ENCODE results near the gene NINJ2.
"Not testable (repeated sequence)": the region's sequence is repeated elsewhere in the genome, so short reads cannot be mapped to it uniquely, and the experiment has no call there.

NINJ2 gene

GRCh38 chr12:663293-663871, at the start of gene NINJ2:
TSS of gene NINJ2 (minus strand) at chr12:663445. CDS start at chr12:663360, 85 bp downstream.
- Histone ChIP-seq H3K4me3 (replicated peaks; ENCODE audit: low read depth, low read length) (no peak within 1 kb of the TSS), H3K27me3 (replicated peaks; ENCODE audit: control insufficient read depth, insufficient read depth, low read length) (no peaks in the 10 kb centered on the region), H3K36me3 (ENCODE audit: control insufficient read depth, insufficient read depth, low read length) (no peaks in the 10 kb centered on the region; the same call in 1 of the 2 replicates)
- DNase-seq (ENCODE audit: extremely low read depth, insufficient read length): no peak
- TF ChIP-seq CTCF (IDR thresholded peaks at IDR 0.05; ENCODE audit: insufficient read depth, low read length, poor library complexity, severe bottlenecking): no peak

GRCh38 chr12:712172-712863, 49.1 kb upstream of the NINJ2 start:
- DNase-seq (ENCODE audit: extremely low read depth, insufficient read length): no peak
- no peaks in the 10 kb centered on the region for H3K27me3 ChIP-seq (replicated peaks; ENCODE audit: control insufficient read depth, insufficient read depth, low read length)
- no peak overlapping the region for H3K4me3 ChIP-seq (replicated peaks; ENCODE audit: low read depth, low read length)
- TF ChIP-seq CTCF (IDR thresholded peaks at IDR 0.05; ENCODE audit: insufficient read depth, low read length, poor library complexity, severe bottlenecking): no peak
- no peaks in the 10 kb centered on the region for H3K36me3 ChIP-seq (ENCODE audit: control insufficient read depth, insufficient read depth, low read length)

- Histone ChIP-seq H3K36me3 (ENCODE audit: control insufficient read depth, insufficient read depth, low read length) (no peaks in the 10 kb centered on the region), H3K4me3 (replicated peaks; ENCODE audit: low read depth, low read length) (no peak overlapping the region), H3K27me3 (replicated peaks; ENCODE audit: control insufficient read depth, insufficient read depth, low read length) (no peaks in the 10 kb centered on the region)
- TF ChIP-seq CTCF (IDR thresholded peaks at IDR 0.05; ENCODE audit: insufficient read depth, low read length, poor library complexity, severe bottlenecking): no peak
- no peak for DNase-seq (ENCODE audit: extremely low read depth, insufficient read length)
These were observed 46.3 kb upstream of the NINJ2 start for GRCh38 chr12:709455-710020.

GRCh38 chr12:708084-708483, 44.8 kb upstream of the NINJ2 start:
- not testable (repeated sequence) for H3K36me3 ChIP-seq (ENCODE audit: control insufficient read depth, insufficient read depth, low read length); DNase-seq (ENCODE audit: extremely low read depth, insufficient read length); H3K4me3 ChIP-seq (replicated peaks; ENCODE audit: low read depth, low read length); H3K27me3 ChIP-seq (replicated peaks; ENCODE audit: control insufficient read depth, insufficient read depth, low read length)

GRCh38 chr12:704516-705242, 41.4 kb upstream of the NINJ2 start:
- no peak for TF ChIP-seq CTCF (IDR thresholded peaks at IDR 0.05; ENCODE audit: insufficient read depth, low read length, poor library complexity, severe bottlenecking)
- H3K36me3 ChIP-seq (ENCODE audit: control insufficient read depth, insufficient read depth, low read length): no peaks in the 10 kb centered on the region
- DNase-seq (ENCODE audit: extremely low read depth, insufficient read length): no peak
- no peak overlapping the region for H3K4me3 ChIP-seq (replicated peaks; ENCODE audit: low read depth, low read length)
- H3K27me3 ChIP-seq (replicated peaks; ENCODE audit: control insufficient read depth, insufficient read depth, low read length): no peaks in the 10 kb centered on the region
